GM12874 (cell line): ENCODE data around the gene CDH13.

ENCODE experiments used
- TF ChIP-seq, protein P1 (sequence below): IDR thresholded peaks from 2 replicates; pipeline ENCODE4 v1.5.1; 2011; ENCODE audit warnings: low read depth, mild to moderate bottlenecking, control low read depth, low read length, moderate library complexity; ENCODE audit not compliant: insufficient read depth

CDH13 gene

DNA sequence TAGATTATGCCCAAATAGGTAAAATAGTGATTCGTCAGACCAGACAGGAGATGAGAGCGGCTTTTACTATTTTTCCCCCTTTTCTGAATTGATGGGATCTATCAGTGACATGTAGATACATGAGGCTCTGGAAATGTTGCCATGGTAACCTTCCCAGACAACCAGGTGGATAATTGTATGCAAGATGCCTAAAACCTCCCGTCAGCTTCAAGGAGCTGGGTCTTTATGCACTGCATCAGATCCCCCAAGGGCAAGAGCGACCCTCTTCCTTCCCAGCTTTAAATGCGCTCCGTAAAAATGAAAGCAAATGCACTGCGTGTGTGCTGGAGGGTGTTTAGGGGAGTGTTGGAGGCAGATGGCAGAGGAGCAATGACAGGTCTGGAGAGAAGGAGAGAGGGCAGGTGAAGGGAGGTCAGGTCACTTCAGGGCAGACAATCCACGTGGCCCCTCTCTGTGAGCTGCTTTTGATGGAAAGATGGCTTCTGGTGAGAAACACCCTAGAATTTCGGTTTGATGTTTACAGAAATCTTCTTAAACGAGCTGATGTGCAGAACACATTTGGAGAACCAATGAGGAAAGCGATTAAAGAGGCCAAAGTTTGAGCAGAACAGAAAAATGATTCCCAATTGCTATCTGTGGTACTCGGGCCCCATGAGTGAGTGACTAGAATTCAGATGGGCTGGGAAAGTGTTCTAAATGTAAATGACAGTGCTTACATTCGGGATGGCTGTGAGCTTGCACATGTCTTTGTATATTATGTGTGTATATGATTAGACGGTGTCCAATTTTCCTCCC lies 719.3 kb downstream of the CDH13 start:
- TF ChIP-seq, protein P1, sequence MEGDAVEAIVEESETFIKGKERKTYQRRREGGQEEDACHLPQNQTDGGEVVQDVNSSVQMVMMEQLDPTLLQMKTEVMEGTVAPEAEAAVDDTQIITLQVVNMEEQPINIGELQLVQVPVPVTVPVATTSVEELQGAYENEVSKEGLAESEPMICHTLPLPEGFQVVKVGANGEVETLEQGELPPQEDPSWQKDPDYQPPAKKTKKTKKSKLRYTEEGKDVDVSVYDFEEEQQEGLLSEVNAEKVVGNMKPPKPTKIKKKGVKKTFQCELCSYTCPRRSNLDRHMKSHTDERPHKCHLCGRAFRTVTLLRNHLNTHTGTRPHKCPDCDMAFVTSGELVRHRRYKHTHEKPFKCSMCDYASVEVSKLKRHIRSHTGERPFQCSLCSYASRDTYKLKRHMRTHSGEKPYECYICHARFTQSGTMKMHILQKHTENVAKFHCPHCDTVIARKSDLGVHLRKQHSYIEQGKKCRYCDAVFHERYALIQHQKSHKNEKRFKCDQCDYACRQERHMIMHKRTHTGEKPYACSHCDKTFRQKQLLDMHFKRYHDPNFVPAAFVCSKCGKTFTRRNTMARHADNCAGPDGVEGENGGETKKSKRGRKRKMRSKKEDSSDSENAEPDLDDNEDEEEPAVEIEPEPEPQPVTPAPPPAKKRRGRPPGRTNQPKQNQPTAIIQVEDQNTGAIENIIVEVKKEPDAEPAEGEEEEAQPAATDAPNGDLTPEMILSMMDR, result no peak

GRCh38 chr16:83348991-83349390 lies 722.2 kb downstream of the CDH13 start:
- TF ChIP-seq, protein P1, result no peak

DNA sequence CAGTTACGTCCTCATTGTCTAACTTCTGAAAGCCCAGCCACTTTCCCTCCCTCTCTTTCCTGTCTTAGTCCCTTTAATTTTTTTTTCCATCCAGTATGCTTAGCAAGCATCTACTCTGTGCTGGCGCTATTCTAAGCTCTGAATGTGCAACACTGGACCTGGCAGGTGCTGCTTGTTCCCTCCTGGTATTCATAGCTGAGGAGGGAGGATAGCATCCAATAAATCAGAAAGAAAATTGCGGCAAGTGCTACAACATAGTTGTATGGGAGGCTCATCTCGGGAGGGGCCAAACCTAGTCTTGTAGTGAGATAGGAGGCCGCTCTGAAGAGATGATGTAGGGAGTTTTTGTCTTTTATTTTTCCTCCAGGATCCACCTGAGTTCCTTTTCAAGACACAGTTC lies 723.7 kb downstream of the CDH13 start:
- TF ChIP-seq, protein P1, result no peak

DNA sequence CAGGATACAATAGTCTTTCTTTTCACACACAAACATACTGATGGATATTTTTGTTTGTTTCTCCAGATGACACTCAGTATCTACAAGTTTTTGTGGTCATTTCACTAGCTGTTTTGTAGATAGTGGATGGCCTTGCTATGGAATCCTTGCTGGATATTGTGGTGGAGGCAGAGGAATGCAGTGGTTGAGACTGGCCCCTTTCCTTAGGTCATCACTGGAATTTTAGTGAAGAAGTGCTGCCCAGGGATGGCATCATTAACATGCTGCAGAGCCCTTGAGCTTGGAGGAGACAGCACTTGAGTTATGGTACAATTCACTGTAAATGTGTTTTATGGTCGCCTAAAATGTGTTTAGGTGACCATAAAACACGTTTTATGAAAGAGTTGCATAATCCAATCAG lies 725.1 kb downstream of the CDH13 start:
- TF ChIP-seq, protein P1, result no peak

DNA sequence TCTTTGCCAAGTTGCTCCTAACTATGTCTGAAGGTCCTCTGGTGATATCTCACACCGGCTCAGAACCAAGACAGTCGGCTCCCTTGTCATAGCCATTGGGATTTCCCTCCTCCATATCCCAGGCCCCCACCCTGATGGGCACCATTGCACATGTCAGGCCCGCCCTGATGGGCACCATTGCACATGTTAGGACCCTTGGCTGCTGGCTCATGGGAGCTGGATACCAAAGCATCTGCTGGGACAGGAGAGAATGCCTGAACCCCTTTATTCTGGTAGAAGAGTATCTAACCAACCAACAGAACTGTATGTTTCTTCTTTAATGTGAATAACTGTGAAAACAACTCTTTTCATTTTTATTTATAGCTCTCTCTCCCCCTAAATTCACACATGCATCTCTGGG lies 726.5 kb downstream of the CDH13 start:
- TF ChIP-seq, protein P1, result no peak

DNA sequence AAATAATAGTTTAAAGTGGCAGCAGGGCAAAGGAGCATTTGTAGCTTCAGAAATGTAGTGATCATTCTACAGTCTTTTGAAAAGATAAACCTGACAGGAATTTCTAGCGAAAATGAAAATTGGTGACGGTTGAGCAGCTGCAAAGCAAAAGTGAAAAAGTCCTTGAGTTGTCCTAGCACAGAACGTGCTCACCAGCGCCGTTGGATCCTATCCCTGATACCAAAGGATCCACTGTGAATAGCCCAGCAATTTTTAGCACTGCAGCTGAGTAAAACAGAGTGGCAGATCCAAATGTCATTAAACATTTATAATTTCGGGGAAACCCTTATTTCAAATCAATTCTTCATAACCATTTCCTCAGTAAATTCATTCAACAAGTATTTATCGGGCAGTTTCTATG lies 727.2 kb downstream of the CDH13 start:
- TF ChIP-seq, protein P1, result no peak

DNA sequence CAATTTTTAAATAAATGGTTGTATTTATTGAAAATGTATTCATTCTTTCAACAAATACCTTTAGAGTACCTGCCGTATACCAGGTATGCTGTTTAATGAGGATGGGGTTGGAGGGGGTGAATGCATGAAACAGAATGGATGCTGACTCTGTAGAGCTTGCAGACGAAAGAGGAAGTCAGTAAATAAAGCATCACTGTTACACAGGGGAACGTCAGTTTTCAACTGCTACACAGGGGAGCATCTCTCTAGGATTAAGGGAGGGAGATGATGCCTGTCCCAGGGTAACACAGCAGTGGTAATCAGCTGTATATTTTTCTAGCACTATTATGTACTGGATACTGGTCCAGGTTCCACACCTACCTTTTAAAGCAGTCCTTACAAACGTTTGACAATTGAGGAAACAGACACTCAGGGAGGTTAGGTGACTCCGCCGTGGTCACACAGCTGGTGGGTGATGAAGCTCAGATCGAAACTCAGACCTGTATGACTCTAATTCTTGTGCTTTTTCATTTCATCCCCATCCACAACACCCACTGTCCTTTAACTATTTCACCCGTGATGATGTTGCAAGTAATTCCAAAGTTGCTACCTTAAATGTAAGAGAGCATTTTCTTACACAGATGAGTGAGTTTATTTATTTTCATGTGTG lies 728.9 kb downstream of the CDH13 start:
- TF ChIP-seq, protein P1, result no peak
